SK-N-SH (cell line): ENCODE results near the gene NIN. TPM values are rescaled to one million over a fixed set of nuclear protein-coding genes. Genes with fewer than 3 reads are reported as not detected.

ENCODE experiments used
- CTCF ChIA-PET: fragments of 300-600, 350-600 bp; formaldehyde crosslinking; extraction: SDS; loops from one replicate; lab custom pipeline; 2021; lab: Yijun Ruan, JAX
- POLR2A ChIA-PET: fragments of 350-600 bp; sonication (Branson Sonifier 250); formaldehyde crosslinking; extraction: SDS; loops from one replicate; lab custom pipeline; 2020; ENCODE audit warnings: antibody characterized with exemption, inconsistent platforms; lab: Yijun Ruan, JAX
- DNase-seq: peaks from one replicate; pipeline ENCODE4 v3.0.0; 2012
- H2AFZ ChIP-seq: fragments of 200-600 bp; sonication (generic); 2 replicates; pipeline ENCODE4 v1.8.1; 2016; ENCODE audit warnings: antibody characterized with exemption, mild to moderate bottlenecking, low read depth
- H3F3A ChIP-seq: fragments of 200-600 bp; sonication (generic); replicated peaks from 2 replicates; pipeline ENCODE3; 2016; ENCODE audit warnings: antibody characterized with exemption, mild to moderate bottlenecking; ENCODE audit not compliant: insufficient read depth
- H3K27ac ChIP-seq, 2 experiments: fragments of 200-500 bp in 1 of 2; fragments of 200-600 bp in 1 of 2; sonication (Bioruptor generic) in 1 of 2; sonication (generic), shearing (Covaris generic) in 1 of 2; 2 replicates each; pipeline versions ENCODE4 v1.5.1 to v1.6.1; 2014 to 2016; ENCODE audit warnings: low read depth in 2 of 2, inconsistent platforms in 1 of 2, low read length in 1 of 2, mild to moderate bottlenecking in 1 of 2, mixed read lengths in 1 of 2
- H3K27me3 ChIP-seq: fragments of 200-600 bp; sonication (generic), shearing (Covaris generic); 2 replicates; pipeline ENCODE4 v1.6.1; 2016; ENCODE audit warnings: mixed run types; ENCODE audit not compliant: insufficient read depth
- H3K36me3 ChIP-seq, 2 experiments: fragments of 200-500 bp in 1 of 2; fragments of 200-600 bp in 1 of 2; sonication (Bioruptor generic) in 1 of 2; sonication (generic) in 1 of 2; replicated peaks in 1 of 2; 2 replicates each; pipeline versions ENCODE3 to v1.5.1; 2014 to 2016; ENCODE audit warnings: low read length in 1 of 2, mild to moderate bottlenecking in 1 of 2; ENCODE audit not compliant: insufficient read depth in 2 of 2, control insufficient read depth in 1 of 2
- H3K4me1 ChIP-seq, 2 experiments: fragments of 200-500 bp in 1 of 2; fragments of 200-600 bp in 1 of 2; sonication (Bioruptor generic) in 1 of 2; sonication (generic), shearing (Covaris generic) in 1 of 2; 2 replicates each; pipeline versions ENCODE4 v1.5.1 to v1.6.1; 2014 to 2016; ENCODE audit warnings: low read depth in 1 of 2, low read length in 1 of 2, mixed run types in 1 of 2; ENCODE audit not compliant: insufficient read depth in 2 of 2, control insufficient read depth in 1 of 2
- H3K4me2 ChIP-seq: fragments of 200-600 bp; sonication (generic), shearing (Covaris generic); 2 replicates; pipeline ENCODE4 v1.6.1; 2017; ENCODE audit warnings: mixed run types
- H3K4me3 ChIP-seq, 2 experiments: fragments of 200-500 bp in 1 of 2; fragments of 200-600 bp in 1 of 2; sonication (Bioruptor generic) in 1 of 2; sonication (generic), shearing (Covaris generic) in 1 of 2; 2 replicates each; pipeline versions ENCODE4 v1.5.1 to v1.8.1; 2014 to 2016; ENCODE audit warnings: low read depth in 2 of 2, inconsistent platforms in 1 of 2, low read length in 1 of 2, mild to moderate bottlenecking in 1 of 2, mixed read lengths in 1 of 2, moderate library complexity in 1 of 2
- H3K79me2 ChIP-seq: fragments of 200-600 bp; sonication (generic); 2 replicates; pipeline ENCODE4 v1.8.1; 2017; ENCODE audit warnings: mild to moderate bottlenecking; ENCODE audit not compliant: insufficient read depth
- H3K9ac ChIP-seq: fragments of 200-600 bp; sonication (generic); 2 replicates; pipeline ENCODE4 v1.6.1; 2017; ENCODE audit warnings: mixed run types
- H3K9me2 ChIP-seq: fragments of 200-600 bp; sonication (generic); 2 replicates; pipeline ENCODE4 v1.6.1; 2017; ENCODE audit warnings: mixed run types
- H3K9me3 ChIP-seq: fragments of 200-600 bp; sonication (generic); 2 replicates; pipeline ENCODE4 v1.6.1; 2017; ENCODE audit warnings: mixed run types, mild to moderate bottlenecking, moderate library complexity
- H4K20me1 ChIP-seq: fragments of 200-600 bp; sonication (generic); 2 replicates; pipeline ENCODE4 v1.6.1; 2017; ENCODE audit warnings: mild to moderate bottlenecking, mixed run types; ENCODE audit not compliant: insufficient read depth
- FOXJ3 ChIP-seq: sonication (generic); formaldehyde crosslinking; IDR thresholded peaks from 2 replicates; pipeline ENCODE4 v1.5.1; 2020; ENCODE audit warnings: mild to moderate bottlenecking, missing genetic modification reagents
- GATA2 ChIP-seq: sonication (generic); formaldehyde crosslinking; IDR thresholded peaks from 2 replicates; pipeline ENCODE4 v1.5.0; 2020; ENCODE audit warnings: mild to moderate bottlenecking, missing genetic modification reagents
- JUND ChIP-seq: IDR thresholded peaks from 2 replicates; pipeline ENCODE4 v1.4.0; 2012
- MXI1 ChIP-seq: IDR thresholded peaks from 2 replicates; pipeline ENCODE4 v1.6.1; 2012; ENCODE audit warnings: mild to moderate bottlenecking, low read depth, low read length, improper control_type of control experiment
- NRF1 ChIP-seq: IDR thresholded peaks from 2 replicates; pipeline ENCODE4 v1.6.1; 2012; ENCODE audit warnings: low read depth, mild to moderate bottlenecking, low read length
- RFX5 ChIP-seq: IDR thresholded peaks from 2 replicates; pipeline ENCODE4 v1.6.1; 2012; ENCODE audit warnings: mild to moderate bottlenecking, improper control_type of control experiment, low read length
- RXRA ChIP-seq: IDR thresholded peaks from 2 replicates; pipeline ENCODE4 v1.4.0; 2012; ENCODE audit warnings: low read depth, mild to moderate bottlenecking, borderline replicate concordance
- SIN3A ChIP-seq: IDR thresholded peaks from 2 replicates; pipeline ENCODE4 v1.6.1; 2012; ENCODE audit warnings: low read depth, mild to moderate bottlenecking, low read length, moderate library complexity, borderline replicate concordance
- TAF1 ChIP-seq: IDR thresholded peaks from 2 replicates; pipeline ENCODE4 v1.6.1; 2012; ENCODE audit warnings: low read depth, mild to moderate bottlenecking, low read length, moderate library complexity, borderline replicate concordance
- TCF12 ChIP-seq: IDR thresholded peaks from 2 replicates; pipeline ENCODE4 v1.4.0; 2012
- TEAD4 ChIP-seq: IDR thresholded peaks from 2 replicates; pipeline ENCODE4 v1.4.0; 2012; ENCODE audit warnings: mild to moderate bottlenecking, borderline replicate concordance; ENCODE audit not compliant: insufficient read depth
- WGBS: methylation state at CpG from one replicate; pipeline ENCODE4 v1.1.6; 2017; ENCODE audit warnings: low lambda C conversion rate; 5-methylcytosine and 5-hydroxymethylcytosine counted together
- polyA plus RNA-seq, 3 experiments: library from polyadenylated mRNA; depleted of rRNA; stranded (reverse); fragments of >200 nt; gene quantifications; 2 replicates each; pipeline ENCODE4 v1.2.3, GENCODE V29; 2012
- TF ChIP-seq, protein P1 (sequence below): IDR thresholded peaks from 2 replicates; pipeline ENCODE4 v1.4.0; 2012; ENCODE audit warnings: low read depth, borderline replicate concordance
- TF ChIP-seq, protein P2 (sequence below): IDR thresholded peaks from 2 replicates; pipeline ENCODE4; 2012
- TF ChIP-seq, protein P3 (sequence below): IDR thresholded peaks from 2 replicates; pipeline ENCODE4 v1.4.0; 2012; ENCODE audit warnings: low read depth, borderline replicate concordance
- TF ChIP-seq, protein P4 (sequence below): fragments of 150-350 bp; IDR thresholded peaks from 2 replicates; pipeline ENCODE4 v1.6.1; 2016; ENCODE audit warnings: mild to moderate bottlenecking, low read depth, low read length
- TF ChIP-seq, protein P5 (sequence below): IDR thresholded peaks from 2 replicates; pipeline ENCODE4 v1.4.0; 2012; ENCODE audit warnings: low read depth
- TF ChIP-seq, protein P6 (sequence below): fragments of 150-350 bp; IDR thresholded peaks from 2 replicates; pipeline ENCODE4 v1.6.1; 2017; ENCODE audit warnings: antibody characterized with exemption, low read length, low read depth, borderline replicate concordance

The NIN gene
- polyA plus RNA-seq, 1 of the 3 experiments (the other 2 are of a cell fraction): 10.0 TPM

DNA sequence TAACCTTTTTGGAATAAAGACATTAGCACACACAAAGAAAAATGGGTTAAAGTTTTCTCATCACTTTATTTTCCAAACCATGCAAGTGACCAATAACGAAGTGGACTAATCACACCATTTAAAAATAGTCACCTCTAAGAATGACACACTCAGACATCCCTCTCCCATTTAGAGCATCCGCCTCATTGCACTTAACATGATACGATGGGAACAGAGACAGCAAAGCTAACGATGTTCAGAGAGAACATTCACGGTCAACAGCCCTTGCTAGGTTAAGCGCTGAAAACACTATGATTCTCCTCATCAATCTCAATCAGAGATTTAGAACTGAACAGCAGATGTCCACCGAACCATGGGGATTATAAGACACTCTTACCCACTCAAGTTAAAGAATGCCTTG, 35.8 kb downstream of the NIN start (continued):
- TF ChIP-seq RXRA: no peak
- TF ChIP-seq NRF1: no peak
- TF ChIP-seq, protein P1, sequence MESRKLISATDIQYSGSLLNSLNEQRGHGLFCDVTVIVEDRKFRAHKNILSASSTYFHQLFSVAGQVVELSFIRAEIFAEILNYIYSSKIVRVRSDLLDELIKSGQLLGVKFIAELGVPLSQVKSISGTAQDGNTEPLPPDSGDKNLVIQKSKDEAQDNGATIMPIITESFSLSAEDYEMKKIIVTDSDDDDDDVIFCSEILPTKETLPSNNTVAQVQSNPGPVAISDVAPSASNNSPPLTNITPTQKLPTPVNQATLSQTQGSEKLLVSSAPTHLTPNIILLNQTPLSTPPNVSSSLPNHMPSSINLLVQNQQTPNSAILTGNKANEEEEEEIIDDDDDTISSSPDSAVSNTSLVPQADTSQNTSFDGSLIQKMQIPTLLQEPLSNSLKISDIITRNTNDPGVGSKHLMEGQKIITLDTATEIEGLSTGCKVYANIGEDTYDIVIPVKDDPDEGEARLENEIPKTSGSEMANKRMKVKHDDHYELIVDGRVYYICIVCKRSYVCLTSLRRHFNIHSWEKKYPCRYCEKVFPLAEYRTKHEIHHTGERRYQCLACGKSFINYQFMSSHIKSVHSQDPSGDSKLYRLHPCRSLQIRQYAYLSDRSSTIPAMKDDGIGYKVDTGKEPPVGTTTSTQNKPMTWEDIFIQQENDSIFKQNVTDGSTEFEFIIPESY: no peak

DNA sequence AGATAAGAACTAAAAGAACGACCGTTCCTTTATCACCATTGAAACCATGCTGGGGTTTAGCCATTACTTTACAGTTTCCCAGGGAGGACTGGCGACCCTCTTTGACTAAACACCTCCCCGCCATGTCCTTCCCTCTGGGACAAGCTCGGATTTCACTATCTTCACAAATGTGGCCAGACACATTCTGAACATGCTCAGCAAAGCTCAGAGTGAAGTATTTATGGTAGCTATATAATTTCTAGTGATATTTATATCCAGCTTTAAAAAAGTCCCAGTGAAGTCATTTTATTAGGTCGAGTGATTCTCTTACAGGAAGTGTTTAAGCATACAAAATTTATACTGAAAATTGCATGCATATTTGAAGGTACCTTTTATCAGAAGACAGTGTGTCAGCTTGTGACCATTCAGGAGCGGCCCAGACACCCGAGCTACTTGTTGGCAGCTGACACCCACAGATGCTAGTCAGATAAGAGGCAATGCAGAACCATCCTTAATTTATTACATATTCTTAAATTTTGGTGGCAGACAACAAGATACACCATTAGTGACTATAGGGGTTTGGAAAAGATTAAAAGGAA, 36.8 kb downstream of the NIN start:
- H4K20me1 ChIP-seq: peaks cover 20% of the 10 kb centered on the region; the same call in 1 of the 2 replicates
- peaks cover 20 to 22% of the 10 kb centered on the region in 2 experiments for H3K4me1 ChIP-seq
- no peak for DNase-seq
- CTCF ChIA-PET: interaction anchor here (0.7 to 12.9 kb wide), 3 partner anchors 19 to 106 kb away, joined by 3 to 143 read pairs (median 23); no protein-coding TSS in a partner anchor
- peaks cover 9 to 35% of the 10 kb centered on the region in 2 experiments for H3K36me3 ChIP-seq
- peaks cover 10% of the 10 kb centered on the region for H3F3A ChIP-seq
- no peaks in the 10 kb centered on the region for H3K9me2 ChIP-seq
- H3K27me3 ChIP-seq: no peaks in the 10 kb centered on the region
- 86% methylated on average over 8 of the region's 8 CpGs for WGBS
- no peak overlapping the region for H3K4me3 ChIP-seq
- H3K9me3 ChIP-seq: no peaks in the 10 kb centered on the region
- H3K4me2 ChIP-seq: no peak overlapping the region
- H3K9ac ChIP-seq: no peak overlapping the region
- TF ChIP-seq GATA2: 0 out of 2 replicates have a peak, but pooled peaks have one; percentile 12
- TF ChIP-seq MXI1: no peak
- no peak for TF ChIP-seq JUND
- TF ChIP-seq, protein P2, sequence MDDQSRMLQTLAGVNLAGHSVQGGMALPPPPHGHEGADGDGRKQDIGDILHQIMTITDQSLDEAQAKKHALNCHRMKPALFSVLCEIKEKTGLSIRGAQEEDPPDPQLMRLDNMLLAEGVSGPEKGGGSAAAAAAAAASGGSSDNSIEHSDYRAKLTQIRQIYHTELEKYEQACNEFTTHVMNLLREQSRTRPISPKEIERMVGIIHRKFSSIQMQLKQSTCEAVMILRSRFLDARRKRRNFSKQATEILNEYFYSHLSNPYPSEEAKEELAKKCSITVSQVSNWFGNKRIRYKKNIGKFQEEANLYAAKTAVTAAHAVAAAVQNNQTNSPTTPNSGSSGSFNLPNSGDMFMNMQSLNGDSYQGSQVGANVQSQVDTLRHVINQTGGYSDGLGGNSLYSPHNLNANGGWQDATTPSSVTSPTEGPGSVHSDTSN: no peak
- TF ChIP-seq TAF1: no peak
- TF ChIP-seq, protein P3, sequence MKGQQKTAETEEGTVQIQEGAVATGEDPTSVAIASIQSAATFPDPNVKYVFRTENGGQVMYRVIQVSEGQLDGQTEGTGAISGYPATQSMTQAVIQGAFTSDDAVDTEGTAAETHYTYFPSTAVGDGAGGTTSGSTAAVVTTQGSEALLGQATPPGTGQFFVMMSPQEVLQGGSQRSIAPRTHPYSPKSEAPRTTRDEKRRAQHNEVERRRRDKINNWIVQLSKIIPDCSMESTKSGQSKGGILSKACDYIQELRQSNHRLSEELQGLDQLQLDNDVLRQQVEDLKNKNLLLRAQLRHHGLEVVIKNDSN: no peak
- POLR2A ChIA-PET: interaction anchor here (0.7 kb wide), 1 partner anchor 9 kb away, joined by 3 read pairs; no protein-coding TSS in a partner anchor
- H3K79me2 ChIP-seq: peaks cover 49% of the 10 kb centered on the region
- H2AFZ ChIP-seq: no peak overlapping the region
- H3K27ac ChIP-seq: 0 out of 4 replicates have a peak overlapping the region, but pooled peaks of 1 of the 2 experiments have one; percentile 5

DNA sequence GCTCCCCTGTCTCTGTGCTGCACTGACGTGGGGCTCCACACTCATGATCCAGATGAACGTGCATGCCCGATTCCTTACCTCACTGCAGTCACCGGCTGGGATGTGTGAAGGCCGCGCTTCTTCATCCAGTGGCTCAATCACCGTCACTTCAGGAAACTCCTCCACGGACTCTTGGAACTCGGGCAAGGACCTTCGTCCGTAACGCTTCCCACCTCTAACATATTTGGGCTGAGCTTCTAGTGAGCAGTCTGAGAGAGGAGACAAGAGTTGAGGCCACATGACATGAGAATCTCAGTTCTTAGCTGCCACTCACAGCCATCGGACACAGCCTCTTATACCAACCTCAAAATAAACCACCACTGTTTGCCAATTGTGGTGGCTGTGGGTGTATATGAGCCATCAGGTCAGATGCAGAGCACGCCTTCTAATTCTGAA, 38.3 kb downstream of the NIN start:
- H3K9me3 ChIP-seq: no peaks in the 10 kb centered on the region
- H3K4me1 ChIP-seq: peaks cover 20 to 22% of the 10 kb centered on the region in 2 experiments
- WGBS: 98% methylated on average over 14 of the region's 14 CpGs
- peaks cover 13 to 28% of the 10 kb centered on the region in 2 experiments for H3K36me3 ChIP-seq
- no peak overlapping the region for H3K4me3 ChIP-seq
- H3K27me3 ChIP-seq: no peaks in the 10 kb centered on the region
- no peak for DNase-seq
- H3K9ac ChIP-seq: no peak overlapping the region
- H2AFZ ChIP-seq: no peak overlapping the region
- peaks cover 43% of the 10 kb centered on the region for H3K79me2 ChIP-seq
- CTCF ChIA-PET: interaction anchor here (5.2 to 12.9 kb wide), 2 partner anchors 18 to 68 kb away, joined by 23 to 143 read pairs; no protein-coding TSS in a partner anchor
- POLR2A ChIA-PET: no interaction called here
- peaks cover 10% of the 10 kb centered on the region for H3F3A ChIP-seq
- no peak overlapping the region for H3K4me2 ChIP-seq
- peaks cover 20% of the 10 kb centered on the region; the same call in 1 of the 2 replicates for H4K20me1 ChIP-seq
- H3K9me2 ChIP-seq: no peaks in the 10 kb centered on the region
- no peak overlapping the region for H3K27ac ChIP-seq
- TF ChIP-seq SIN3A (no peak), TCF12 (no peak), RFX5 (no peak), TEAD4 (no peak), GATA2 (no peak), FOXJ3 (CRISPR knock-in tag) (no peak)
- TF ChIP-seq, protein P4, sequence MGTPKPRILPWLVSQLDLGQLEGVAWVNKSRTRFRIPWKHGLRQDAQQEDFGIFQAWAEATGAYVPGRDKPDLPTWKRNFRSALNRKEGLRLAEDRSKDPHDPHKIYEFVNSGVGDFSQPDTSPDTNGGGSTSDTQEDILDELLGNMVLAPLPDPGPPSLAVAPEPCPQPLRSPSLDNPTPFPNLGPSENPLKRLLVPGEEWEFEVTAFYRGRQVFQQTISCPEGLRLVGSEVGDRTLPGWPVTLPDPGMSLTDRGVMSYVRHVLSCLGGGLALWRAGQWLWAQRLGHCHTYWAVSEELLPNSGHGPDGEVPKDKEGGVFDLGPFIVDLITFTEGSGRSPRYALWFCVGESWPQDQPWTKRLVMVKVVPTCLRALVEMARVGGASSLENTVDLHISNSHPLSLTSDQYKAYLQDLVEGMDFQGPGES: no peak
- TF ChIP-seq, protein P5, sequence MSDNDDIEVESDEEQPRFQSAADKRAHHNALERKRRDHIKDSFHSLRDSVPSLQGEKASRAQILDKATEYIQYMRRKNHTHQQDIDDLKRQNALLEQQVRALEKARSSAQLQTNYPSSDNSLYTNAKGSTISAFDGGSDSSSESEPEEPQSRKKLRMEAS: no peak
- TF ChIP-seq, protein P6, sequence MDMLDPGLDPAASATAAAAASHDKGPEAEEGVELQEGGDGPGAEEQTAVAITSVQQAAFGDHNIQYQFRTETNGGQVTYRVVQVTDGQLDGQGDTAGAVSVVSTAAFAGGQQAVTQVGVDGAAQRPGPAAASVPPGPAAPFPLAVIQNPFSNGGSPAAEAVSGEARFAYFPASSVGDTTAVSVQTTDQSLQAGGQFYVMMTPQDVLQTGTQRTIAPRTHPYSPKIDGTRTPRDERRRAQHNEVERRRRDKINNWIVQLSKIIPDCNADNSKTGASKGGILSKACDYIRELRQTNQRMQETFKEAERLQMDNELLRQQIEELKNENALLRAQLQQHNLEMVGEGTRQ: no peak
